Measurements from ENCODE around the gene PRKCB. TPM values are rescaled to one million over a fixed set of nuclear protein-coding genes. Genes with fewer than 3 reads are reported as not detected.

PRKCB gene
- total and polyA plus RNA-seq, 2 of the 8 experiments (the other 6 are each of a cell fraction or from before 2014, with no cell fraction given), result 7.1 to 12.1 TPM

DNA sequence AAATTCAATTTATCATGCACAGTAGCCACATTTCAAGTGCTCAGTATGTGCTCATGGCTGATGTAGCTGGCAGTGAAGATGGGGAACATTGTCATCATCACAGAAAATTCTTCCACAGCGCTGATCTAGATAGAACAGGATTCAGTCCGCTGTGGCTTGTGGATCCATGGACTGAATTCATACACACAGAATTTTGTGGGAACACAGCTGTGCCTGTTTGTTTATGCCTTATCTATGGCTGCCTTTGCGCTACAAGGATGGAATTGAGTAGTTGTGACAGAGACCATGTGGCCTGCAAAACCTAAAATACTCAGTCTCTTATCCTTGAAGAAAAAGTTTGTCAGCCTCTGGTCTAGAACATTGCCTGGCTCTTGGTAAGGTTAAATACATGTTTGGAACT lies 128.4 kb downstream of the PRKCB start:
- Histone ChIP-seq H4K5ac (ENCODE audit: insufficient read length, low read depth, low read length) (no peak overlapping the region), H3K18ac (ENCODE audit: extremely low read depth, low read length) (no peak overlapping the region), H2BK15ac (ENCODE audit: low read length) (no peak overlapping the region), H3K79me1 (ENCODE audit: low read depth, low read length) (no peaks in the 10 kb centered on the region), H2AK5ac (ENCODE audit: low read depth, low read length) (no peak overlapping the region), H3K4me1 (replicated peaks in 1 of 4; ENCODE audit: control insufficient read depth in 3 of 4, insufficient read depth in 4 of 4, low read length in 3 of 4) (peaks cover 0 to 4% (median 1%) of the 10 kb centered on the region in 4 experiments; a peak in 3 of 7 replicates), H2BK20ac (ENCODE audit: low read length) (no peak overlapping the region), H3K79me2 (ENCODE audit: control insufficient read depth in 1 of 2, insufficient read depth in 2 of 2, low read length in 2 of 2) (no peaks in the 10 kb centered on the region), H3K23me2 (ENCODE audit: low read depth, low read length) (no peaks in the 10 kb centered on the region), H3K9ac (replicated peaks in 1 of 4; ENCODE audit: extremely low read depth in 1 of 4, low read depth in 3 of 4, low read length in 3 of 4) (no peak overlapping the region), H4K20me1 (replicated peaks in 1 of 2; ENCODE audit: control insufficient read depth in 1 of 2, insufficient read depth in 2 of 2, low read length in 2 of 2) (peaks cover 0 to 2% of the 10 kb centered on the region in 2 experiments), H3K4ac (replicated peaks; ENCODE audit: insufficient read length, low read depth, low read length) (no peak overlapping the region), H3K4me2 (ENCODE audit: insufficient read depth in 1 of 2, low read depth in 2 of 2, low read length in 2 of 2) (no peak overlapping the region), H2BK120ac (replicated peaks; ENCODE audit: low read depth, low read length) (no peak overlapping the region), H3K27me3 (replicated peaks in 1 of 4; ENCODE audit: control insufficient read depth in 3 of 4, extremely low read depth in 1 of 4, insufficient read depth in 3 of 4, low read length in 3 of 4) (no peaks in the 10 kb centered on the region), H2AFZ (ENCODE audit: low read length) (no peak overlapping the region), H2BK12ac (ENCODE audit: low read depth, low read length) (no peak overlapping the region), H3K56ac (replicated peaks; ENCODE audit: insufficient read length, low read depth, low read length) (no peak overlapping the region), H3K23ac (ENCODE audit: insufficient read length) (no peak overlapping the region), H2BK5ac (ENCODE audit: low read depth, low read length) (no peak overlapping the region), H3K14ac (ENCODE audit: insufficient read length) (no peak overlapping the region), H3K9me3 (ENCODE audit: insufficient read depth in 2 of 2, low read depth in 1 of 2, low read length in 1 of 2) (no peaks in the 10 kb centered on the region), H3K27ac (ENCODE audit: low read depth, low read length) (no peak overlapping the region), H4K8ac (ENCODE audit: extremely low read depth, insufficient read depth, low read length) (no peak overlapping the region), H3K36me3 (ENCODE audit: control insufficient read depth in 2 of 4, insufficient read depth in 4 of 4, low read length in 3 of 4) (no peaks in the 10 kb centered on the region), H3K4me3 (ENCODE audit: extremely low read depth in 1 of 4, insufficient read depth in 2 of 4, low read depth in 3 of 4, low read length in 4 of 4) (no peak overlapping the region), H4K91ac (replicated peaks; ENCODE audit: insufficient read length, low read length) (no peak overlapping the region)
- TF ChIP-seq GTF2F1 (IDR thresholded peaks at IDR 0.05; ENCODE audit: borderline replicate concordance, low read depth, low read length) (no peak), SP1 (IDR thresholded peaks at IDR 0.05; ENCODE audit: low read depth, low read length) (no peak), SIN3A (conservative IDR thresholded peaks at IDR 0.05 in 1 of 2, IDR thresholded peaks at IDR 0.05 in 1 of 2; ENCODE audit: low read depth in 1 of 2, low read length in 2 of 2) (no peak)
- POLR2A ChIA-PET (ENCODE audit: partially characterized antibody), result no interaction called here
- DNase-seq (ENCODE audit: low read depth in 1 of 2, low spot score in 2 of 2), result no peak
- FAIRE-seq, result no peak
- 88% methylated on average over 3 of the region's 3 CpGs; no CpG with 5 or more reads in 1 of the 2 experiments for WGBS, 2 experiments (ENCODE audit: extremely low coverage in 1 of 2, insufficient coverage in 1 of 2, insufficient read length in 1 of 2, insufficient replicate concordance in 2 of 2, low coverage in 1 of 2, low lambda C conversion rate in 2 of 2, missing lambda C conversion rate in 1 of 2)
- CTCF ChIA-PET (ENCODE audit: partially characterized antibody), result interaction anchor here (0.8 to 1.0 kb wide), 2 partner anchors 46 to 158 kb away, joined by 3 read pairs; no protein-coding TSS in a partner anchor
